HepG2 (cell line): ENCODE measurements around the gene DHX8.

Experiments used
- CTCF ChIP-seq: sonication (generic); formaldehyde crosslinking; IDR thresholded peaks from 2 replicates; pipeline ENCODE4 v1.5.0; 2020; ENCODE audit warnings: mild to moderate bottlenecking, missing genetic modification reagents, moderate library complexity
- EZH2 ChIP-seq: conservative IDR thresholded peaks from 2 replicates; pipeline ENCODE4 v1.6.1; 2012; ENCODE audit warnings: mild to moderate bottlenecking, low read depth, low read length, moderate library complexity
- IRF9 ChIP-seq: sonication (generic); formaldehyde crosslinking; IDR thresholded peaks from 2 replicates; pipeline ENCODE4 v1.8.0; 2022; ENCODE audit warnings: missing genetic modification reagents, mild to moderate bottlenecking, borderline replicate concordance
- POLR2A ChIP-seq, 2 experiments: IDR thresholded peaks; 2 replicates each; pipeline ENCODE4 v1.6.1; 2011; ENCODE audit warnings: low read depth in 2 of 2, low read length in 2 of 2, mild to moderate bottlenecking in 1 of 2, moderate library complexity in 1 of 2; ENCODE audit not compliant: insufficient read depth in 1 of 2
- REST ChIP-seq, 2 experiments: IDR thresholded peaks; 2 replicates each; pipeline ENCODE4 v1.6.1; 2011 to 2012; ENCODE audit warnings: low read length in 2 of 2, borderline replicate concordance in 1 of 2, low read depth in 1 of 2, mild to moderate bottlenecking in 1 of 2, moderate library complexity in 1 of 2
- SRSF9 ChIP-seq: fragments of 200-400 bp; formaldehyde crosslinking; IDR thresholded peaks from 2 replicates; pipeline ENCODE4 v1.6.1; 2018; ENCODE audit warnings: borderline replicate concordance, mild to moderate bottlenecking, low read depth, low read length; ENCODE audit not compliant: insufficient read depth, poor library complexity, severe bottlenecking
- ZBTB21 ChIP-seq: sonication (generic); formaldehyde crosslinking; IDR thresholded peaks from 2 replicates; pipeline ENCODE4 v1.4.0; 2020; ENCODE audit warnings: missing genetic modification reagents
- ZNF883 ChIP-seq: sonication (generic); formaldehyde crosslinking; IDR thresholded peaks from 2 replicates; pipeline ENCODE4 v1.5.1; 2020; ENCODE audit warnings: mild to moderate bottlenecking, missing genetic modification reagents; ENCODE audit errors: not compliant biosample characterization
- TF ChIP-seq, protein P1 (sequence below): sonication (generic); formaldehyde crosslinking; IDR thresholded peaks from 2 replicates; pipeline ENCODE4 v1.4.0; 2020; ENCODE audit warnings: low read depth, missing genetic modification reagents
- TF ChIP-seq, protein P2 (sequence below): sonication (generic); formaldehyde crosslinking; IDR thresholded peaks from 2 replicates; pipeline ENCODE4 v1.8.1; 2023; ENCODE audit warnings: mild to moderate bottlenecking, inconsistent platforms, moderate library complexity, missing genetic modification reagents, borderline replicate concordance

GRCh38 chr17:43573579-43574321 lies 90.0 kb downstream of the DHX8 start:
- TF ChIP-seq SRSF9 (no peak), ZNF883 (CRISPR knock-in tag) (peak; percentile 41), ZBTB21 (no peak; the same call in 1 of the 2 replicates), REST (IDR thresholded peaks at IDR 0.05; ENCODE audit: borderline replicate concordance in 1 of 2, low read depth in 1 of 2, low read length in 2 of 2) (0 out of 4 replicates have a peak, but pooled peaks of 1 of the 2 experiments have one; percentile 11), CTCF (no peak), POLR2A (IDR thresholded peaks at IDR 0.05; ENCODE audit: insufficient read depth in 1 of 2, low read depth in 2 of 2, low read length in 2 of 2) (no peak; a peak in 1 of 4 replicates), IRF9 (CRISPR knock-in tag) (peak; percentile 37; the same call in 1 of the 2 replicates), EZH2 (no peak)
- TF ChIP-seq, protein P1, sequence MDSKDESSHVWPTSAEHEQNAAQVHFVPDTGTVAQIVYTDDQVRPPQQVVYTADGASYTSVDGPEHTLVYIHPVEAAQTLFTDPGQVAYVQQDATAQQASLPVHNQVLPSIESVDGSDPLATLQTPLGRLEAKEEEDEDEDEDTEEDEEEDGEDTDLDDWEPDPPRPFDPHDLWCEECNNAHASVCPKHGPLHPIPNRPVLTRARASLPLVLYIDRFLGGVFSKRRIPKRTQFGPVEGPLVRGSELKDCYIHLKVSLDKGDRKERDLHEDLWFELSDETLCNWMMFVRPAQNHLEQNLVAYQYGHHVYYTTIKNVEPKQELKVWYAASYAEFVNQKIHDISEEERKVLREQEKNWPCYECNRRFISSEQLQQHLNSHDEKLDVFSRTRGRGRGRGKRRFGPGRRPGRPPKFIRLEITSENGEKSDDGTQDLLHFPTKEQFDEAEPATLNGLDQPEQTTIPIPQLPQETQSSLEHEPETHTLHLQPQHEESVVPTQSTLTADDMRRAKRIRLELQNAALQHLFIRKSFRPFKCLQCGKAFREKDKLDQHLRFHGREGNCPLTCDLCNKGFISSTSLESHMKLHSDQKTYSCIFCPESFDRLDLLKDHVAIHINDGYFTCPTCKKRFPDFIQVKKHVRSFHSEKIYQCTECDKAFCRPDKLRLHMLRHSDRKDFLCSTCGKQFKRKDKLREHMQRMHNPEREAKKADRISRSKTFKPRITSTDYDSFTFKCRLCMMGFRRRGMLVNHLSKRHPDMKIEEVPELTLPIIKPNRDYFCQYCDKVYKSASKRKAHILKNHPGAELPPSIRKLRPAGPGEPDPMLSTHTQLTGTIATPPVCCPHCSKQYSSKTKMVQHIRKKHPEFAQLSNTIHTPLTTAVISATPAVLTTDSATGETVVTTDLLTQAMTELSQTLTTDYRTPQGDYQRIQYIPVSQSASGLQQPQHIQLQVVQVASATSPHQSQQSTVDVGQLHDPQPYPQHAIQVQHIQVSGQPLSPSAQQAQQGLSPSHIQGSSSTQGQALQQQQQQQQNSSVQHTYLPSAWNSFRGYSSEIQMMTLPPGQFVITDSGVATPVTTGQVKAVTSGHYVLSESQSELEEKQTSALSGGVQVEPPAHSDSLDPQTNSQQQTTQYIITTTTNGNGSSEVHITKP (CRISPR knock-in tag): 0 out of 2 replicates have a peak, but pooled peaks have one; percentile 51
- TF ChIP-seq, protein P2, sequence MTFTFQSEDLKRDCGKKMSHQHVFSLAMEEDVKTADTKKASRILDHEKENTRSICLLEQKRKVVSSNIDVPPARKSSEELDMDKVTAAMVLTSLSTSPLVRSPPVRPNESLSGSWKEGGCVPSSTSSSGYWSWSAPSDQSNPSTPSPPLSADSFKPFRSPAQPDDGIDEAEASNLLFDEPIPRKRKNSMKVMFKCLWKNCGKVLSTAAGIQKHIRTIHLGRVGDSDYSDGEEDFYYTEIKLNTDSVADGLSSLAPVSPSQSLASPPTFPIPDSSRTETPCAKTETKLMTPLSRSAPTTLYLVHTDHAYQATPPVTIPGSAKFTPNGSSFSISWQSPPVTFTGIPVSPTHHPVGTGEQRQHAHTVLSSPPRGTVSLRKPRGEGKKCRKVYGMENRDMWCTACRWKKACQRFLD (CRISPR knock-in tag): no peak
